Pancreas (tissue), 10 donors: ENCODE measurements around the gene ARHGAP30. TPM values are rescaled to one million over a fixed set of nuclear protein-coding genes. Genes with fewer than 3 reads are reported as not detected.
A peak's percentile ranks its signal among the peaks of the same experiment; 100 is the strongest.

Experiments used
- ATAC-seq, 4 donors: fragments of 200-7000 bp; cut with Tn5 transposase; one replicate each; pipeline versions ENCODE4 v1.8.0 to v1.9.1; 2020; ENCODE audit warnings: mild to moderate bottlenecking in 4 of 4, moderate library complexity in 4 of 4
- DNase-seq, 6 donors: peaks; one replicate each; pipeline ENCODE4 v3.0.0-alpha.2; 2020
- FAIRE-seq: peaks from 2 replicates; lab custom pipeline; 2012; peaks lifted over from hg19 to GRCh38; lab: Jason Lieb, UNC
- H3K27ac ChIP-seq, 4 donors: fragments of 200-600 bp; sonication (generic); 1 replicate in 3 of 4; 2 replicates in 1 of 4; pipeline versions ENCODE4 v1.5.0 to v1.8.0; 2020
- H3K27me3 ChIP-seq, 4 donors: fragments of 200-600 bp; one replicate each; pipeline ENCODE4 v1.8.0; 2021
- H3K36me3 ChIP-seq, 3 donors: fragments of 200-600 bp; sonication (generic) in 1 of 3; one replicate each; pipeline versions ENCODE4 v1.5.0 to v1.8.0; 2020 to 2021
- H3K4me1 ChIP-seq, 3 donors: fragments of 200-600 bp; one replicate each; pipeline ENCODE4 v1.8.0; 2021
- H3K4me3 ChIP-seq, 4 donors: fragments of 200-600 bp; sonication (generic) in 2 of 4; one replicate each; pipeline versions ENCODE4 v1.5.0 to v1.8.0; 2020 to 2021
- H3K9me3 ChIP-seq, 4 donors: fragments of 200-600 bp; one replicate each; pipeline ENCODE4 v1.8.0; 2021
- CTCF ChIP-seq, 4 donors: fragments of 200-600 bp; sonication (generic) in 3 of 4; IDR thresholded peaks; one replicate each; pipeline versions ENCODE4 v1.5.0 to v1.8.0; 2021; ENCODE audit warnings: antibody characterized with exemption in 4 of 4
- WGBS, 2 donors: extraction: QIAGEN DNeasy Blood & Tissue Kit; methylation state at CpG; one replicate each; pipeline ENCODE4 v1.1.7; 2013; 5-methylcytosine and 5-hydroxymethylcytosine counted together
- intact Hi-C, 3 donors: fragments of 100-400 bp; cut with DNase I; formaldehyde crosslinking; loops; one replicate each; pipeline versions ENCODE4 v1.11.1 to v1.14.2; 2022
- polyA plus RNA-seq, 2 donors: library from polyadenylated mRNA; stranded (reverse); fragments of 200-250 nt; gene quantifications; one replicate each; pipeline ENCODE4 v1.2.3, GENCODE V29; 2013
- total RNA-seq, 6 donors: library from RNA; stranded (reverse); fragmentation: NEBNext Ultra II Directional in 4 of 6; extraction: Animal tissue kit (Norgen Biotek cat#: 25700) in 4 of 6; gene quantifications; one replicate each; pipeline versions ENCODE4 v1.2.1 to v1.2.4, GENCODE V29; 2021 to 2023
- donor health status: healthy with polysubstance abuse.
- donor health status: DM: no; HTN: no; CAD: no; lungs with moderate emphysema.
- donor health status: DM: no; HTN: no; CAD: no.
- donor health status: control.
- donor health status: control.
- donor health status: Bipolar disorder and iron deficiency.
- donor health status: DM: yes; HTN: yes; CAD: no.
- donor health status: DM: no; HTN: no; CAD: no.
- donor health status: DM: no; HTN: no; CAD: no.
- donor health status: DM: yes; HTN: yes; CAD: no.

The ARHGAP30 gene
- total and polyA plus RNA-seq, 8 donors, result 0.43 to 9.1 (median 1.7) TPM

GRCh38 chr1:161095230-161095629 is 25.5 kb upstream of the ARHGAP30 start:
- DNase-seq (peak in 1 of 6 donors; percentile 12), ATAC-seq (no peak), FAIRE-seq (no peak)
- Histone ChIP-seq H3K27me3 (no peaks in the 10 kb centered on the region), H3K4me1 (peaks cover 0 to 10% (median 4%) of the 10 kb centered on the region in 3 donors), H3K4me3 (no peak overlapping the region), H3K36me3 (no peaks in the 10 kb centered on the region), H3K9me3 (no peaks in the 10 kb centered on the region), H3K27ac (no peak overlapping the region)
- 87 to 92% methylated on average over 6 of the region's 6 CpGs for WGBS, 2 donors
- no peak for TF ChIP-seq CTCF (IDR thresholded peaks at IDR 0.05)
- intact Hi-C loops, result loop anchor here in 1 of 3 donors (10.0 kb wide), 1 partner anchor 100 kb away; no protein-coding TSS in a partner anchor

GRCh38 chr1:161094481-161094880 is 24.8 kb upstream of the ARHGAP30 start:
- Histone ChIP-seq H3K4me3 (no peak overlapping the region), H3K9me3 (no peaks in the 10 kb centered on the region), H3K27me3 (no peaks in the 10 kb centered on the region), H3K27ac (no peak overlapping the region), H3K4me1 (peaks cover 0 to 17% (median 12%) of the 10 kb centered on the region in 3 donors), H3K36me3 (no peaks in the 10 kb centered on the region)
- WGBS, 2 donors, result 90 to 94% methylated on average over 14 of the region's 14 CpGs
- TF ChIP-seq CTCF (IDR thresholded peaks at IDR 0.05), result no peak
- no peak for ATAC-seq
- FAIRE-seq, result no peak
- intact Hi-C loops, result loop anchor here in 1 of 3 donors (10.0 kb wide), 1 partner anchor 100 kb away; no protein-coding TSS in a partner anchor
- DNase-seq, result peak in 1 of 6 donors; percentile 10

- FAIRE-seq (no peak), ATAC-seq (no peak), DNase-seq (peak in 1 of 6 donors; percentile 21)
- WGBS, 2 donors, result 71 to 72% methylated on average over 3 of the region's 3 CpGs
- H3K27ac ChIP-seq, result no peak overlapping the region
- H3K9me3 ChIP-seq, result no peaks in the 10 kb centered on the region
- intact Hi-C loops, result loop anchor here in 1 of 3 donors (10.0 kb wide), 1 partner anchor 98 kb away; no protein-coding TSS in a partner anchor
- H3K4me3 ChIP-seq, result no peak overlapping the region
- TF ChIP-seq CTCF (IDR thresholded peaks at IDR 0.05), result no peak
- H3K4me1 ChIP-seq, result peaks cover 0 to 17% (median 15%) of the 10 kb centered on the region in 3 donors
- no peaks in the 10 kb centered on the region for H3K27me3 ChIP-seq
- no peaks in the 10 kb centered on the region for H3K36me3 ChIP-seq
Measured at GRCh38 chr1:161092621-161093028, 22.9 kb upstream of the ARHGAP30 start.

GRCh38 chr1:161091796-161092507 is 22.3 kb upstream of the ARHGAP30 start:
- ATAC-seq, result no peak
- Histone ChIP-seq H3K27me3 (no peaks in the 10 kb centered on the region), H3K4me3 (no peak overlapping the region), H3K9me3 (no peaks in the 10 kb centered on the region), H3K36me3 (no peaks in the 10 kb centered on the region), H3K4me1 (peaks cover 0 to 15% (median 14%) of the 10 kb centered on the region in 3 donors), H3K27ac (no peak overlapping the region)
- TF ChIP-seq CTCF (IDR thresholded peaks at IDR 0.05), result no peak
- no peak for FAIRE-seq
- intact Hi-C loops, result loop anchor here in 1 of 3 donors (10.0 kb wide), 1 partner anchor 97 kb away; no protein-coding TSS in a partner anchor
- peak in 1 of 6 donors; percentile 8 for DNase-seq
- 88 to 95% methylated on average over 7 of the region's 7 CpGs for WGBS, 2 donors
